ENCODE results near the gene ADGRB3.

ADGRB3 gene

GRCh38 chr6:69155467-69155866 is 520.4 kb downstream of the ADGRB3 start:
- no peak for DNase-seq

GRCh38 chr6:69162811-69163210 is 527.7 kb downstream of the ADGRB3 start:
- DNase-seq, result no peak

DNA sequence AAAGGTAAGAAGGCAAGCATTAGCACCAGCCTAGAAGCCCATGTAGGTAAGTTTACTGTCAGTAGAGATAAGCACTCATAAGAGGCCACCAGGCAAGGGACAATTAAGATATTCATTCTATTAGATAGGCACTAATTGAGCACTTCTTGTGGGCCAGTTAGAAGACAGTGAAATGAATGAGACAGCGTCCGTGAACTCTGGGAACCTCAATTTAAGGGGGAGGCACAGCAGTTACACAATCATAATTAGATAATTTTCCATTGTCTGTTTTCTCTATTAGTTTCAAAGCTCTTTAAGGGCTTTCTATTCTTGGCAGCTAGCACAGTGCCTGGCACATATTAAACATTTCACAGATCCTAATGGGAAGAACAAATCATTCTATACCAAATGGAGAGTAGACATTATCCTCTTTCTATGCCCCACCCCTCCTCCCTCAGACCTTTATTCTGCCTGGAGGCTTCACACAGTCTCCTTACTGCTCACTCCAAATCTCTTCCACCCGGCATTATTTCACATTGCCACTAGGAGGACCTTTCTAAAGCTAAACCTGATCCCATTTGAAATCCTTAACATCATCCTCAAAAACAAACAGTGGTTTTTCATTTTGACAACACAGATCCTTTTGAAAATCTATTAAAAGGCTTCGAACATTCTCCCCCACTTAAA is 529.6 kb downstream of the ADGRB3 start:
- DNase-seq, result no peak

GRCh38 chr6:69179681-69180080 is 544.6 kb downstream of the ADGRB3 start:
- DNase-seq, result peak; percentile 3

DNA sequence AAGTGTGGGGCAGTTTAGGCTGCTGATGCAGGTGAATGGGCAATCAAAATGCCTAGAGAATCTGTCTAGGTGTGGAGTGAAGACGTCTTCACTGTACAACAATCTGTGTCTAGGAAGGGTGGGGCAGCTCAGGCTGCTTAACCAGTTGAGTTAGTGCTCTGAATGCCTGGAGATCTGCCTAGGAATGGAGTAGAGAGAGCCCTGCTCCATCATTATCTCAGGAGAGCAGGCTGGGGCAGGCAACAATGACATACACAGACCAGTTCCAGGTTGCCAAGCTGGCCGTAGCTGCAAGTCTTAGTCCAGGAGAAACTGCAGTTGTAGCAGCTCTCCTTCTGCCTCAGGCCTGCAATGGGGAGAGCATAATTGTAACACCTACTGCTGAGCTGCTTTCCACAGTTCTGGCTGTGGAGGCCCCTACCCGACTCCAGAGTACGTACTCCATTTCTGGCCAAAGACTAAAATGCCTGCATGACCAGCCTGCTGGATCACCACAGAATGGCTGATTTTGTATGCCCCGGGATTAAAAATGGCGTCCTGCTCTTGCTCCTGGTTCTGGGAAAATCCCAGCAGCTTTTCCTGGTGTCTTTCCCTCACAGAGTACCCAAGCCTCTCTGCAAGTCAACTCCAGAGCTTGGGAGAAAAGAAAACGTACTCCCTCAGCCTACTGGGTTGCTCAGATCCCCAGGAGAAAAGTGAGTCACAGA is 545.4 kb downstream of the ADGRB3 start:
- no peak for DNase-seq

GRCh38 chr6:69181964-69182363 is 546.9 kb downstream of the ADGRB3 start:
- DNase-seq, result no peak

GRCh38 chr6:69185276-69185675 is 550.2 kb downstream of the ADGRB3 start:
- no peak for DNase-seq

- no peak for DNase-seq
Observed at GRCh38 chr6:69202768-69203167, 567.7 kb downstream of the ADGRB3 start.

GRCh38 chr6:69216127-69216526 is 581.0 kb downstream of the ADGRB3 start:
- DNase-seq, result no peak

GRCh38 chr6:69217343-69217742 is 582.3 kb downstream of the ADGRB3 start:
- DNase-seq, result no peak

- no peak for DNase-seq
Observed at GRCh38 chr6:69220375-69220774, 585.3 kb downstream of the ADGRB3 start.

GRCh38 chr6:69232008-69232407 is 596.9 kb downstream of the ADGRB3 start:
- DNase-seq, result no peak

- DNase-seq, result no peak
Observed at GRCh38 chr6:69232496-69232895, 597.4 kb downstream of the ADGRB3 start.

DNA sequence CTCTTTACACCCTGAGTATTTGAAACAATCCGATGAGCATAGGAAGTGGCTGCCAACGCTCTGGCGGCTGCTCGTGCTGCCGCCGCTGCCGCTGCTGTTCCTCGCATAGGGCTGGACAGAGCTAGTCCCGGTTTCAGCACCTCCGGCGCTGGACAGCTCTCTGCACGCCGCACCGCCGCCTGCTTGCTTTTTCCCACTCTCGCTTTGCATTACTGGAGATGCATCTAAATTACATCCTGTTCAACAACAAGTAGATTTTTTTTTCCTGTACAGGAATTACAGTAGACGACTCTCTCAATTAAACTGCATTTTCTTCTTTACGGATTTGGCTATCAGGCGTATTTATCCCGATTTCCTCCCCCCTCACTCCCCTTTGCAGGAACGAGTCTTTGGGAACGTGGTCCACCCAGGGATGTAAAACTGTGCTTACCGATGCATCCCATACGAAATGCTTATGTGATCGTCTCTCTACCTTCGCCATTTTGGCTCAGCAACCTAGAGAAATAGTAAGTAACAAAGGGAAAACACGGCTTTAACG is 597.9 kb downstream of the ADGRB3 start:
- DNase-seq, result peak; percentile 45

DNA sequence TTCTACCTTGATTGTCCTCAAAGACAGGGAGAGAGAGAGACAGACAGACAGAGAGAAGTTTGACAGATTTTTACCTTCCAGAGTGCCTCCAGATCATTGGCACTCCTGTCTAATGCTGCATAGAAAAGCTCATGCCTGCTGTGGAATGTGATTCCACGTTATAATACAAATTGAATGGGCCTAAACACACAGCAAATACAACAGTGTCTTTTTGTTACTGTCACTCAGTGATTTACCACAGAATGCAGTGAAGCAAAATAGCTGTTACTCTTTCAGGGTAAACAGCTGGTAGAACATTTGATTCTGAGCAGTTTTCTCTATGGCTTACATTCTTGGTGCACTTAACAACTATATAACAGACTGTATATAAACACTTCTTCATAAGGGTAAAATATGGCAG is 603.0 kb downstream of the ADGRB3 start:
- DNase-seq, result no peak

GRCh38 chr6:69246983-69247382 is 611.9 kb downstream of the ADGRB3 start:
- no peak for DNase-seq

DNA sequence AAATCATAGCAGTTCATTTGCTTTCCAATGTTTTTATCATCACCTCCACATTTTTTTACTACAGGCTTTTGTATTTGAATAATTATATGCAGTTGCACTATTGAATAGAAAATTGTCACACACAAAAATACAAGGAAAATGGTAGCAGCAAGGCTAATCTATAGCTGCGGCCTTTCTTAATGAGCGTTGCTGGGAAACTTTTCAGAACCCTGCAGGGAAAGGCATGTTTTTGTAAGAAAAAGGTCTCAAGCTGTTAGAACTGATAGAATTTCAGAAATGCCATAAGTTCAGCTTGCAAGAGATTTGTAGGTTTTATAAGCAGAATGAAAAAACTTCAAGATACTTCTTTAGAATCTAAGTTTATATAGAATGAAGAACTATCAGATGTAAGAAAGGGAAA is 625.9 kb downstream of the ADGRB3 start:
- DNase-seq, result no peak

DNA sequence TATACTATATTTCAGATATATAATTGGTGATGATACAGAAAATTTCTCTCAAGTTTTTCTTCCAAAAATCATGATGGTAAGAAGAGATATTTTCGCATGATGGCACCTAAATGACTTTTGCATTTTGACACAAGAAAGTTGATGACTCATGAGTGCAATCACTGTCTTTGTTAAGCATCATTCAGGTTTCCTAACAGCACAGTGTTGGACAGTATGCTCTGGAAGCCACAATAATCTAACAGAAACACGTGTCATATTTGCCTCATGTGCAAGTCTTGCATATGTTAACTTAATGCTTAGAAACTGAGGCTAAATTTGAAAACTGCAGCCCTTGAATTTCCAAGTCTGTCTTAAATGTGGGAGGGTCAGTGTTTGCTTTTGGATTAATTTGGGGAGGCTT is 628.2 kb downstream of the ADGRB3 start:
- DNase-seq, result no peak

GRCh38 chr6:69265090-69265489 is 630.0 kb downstream of the ADGRB3 start:
- no peak for DNase-seq

DNA sequence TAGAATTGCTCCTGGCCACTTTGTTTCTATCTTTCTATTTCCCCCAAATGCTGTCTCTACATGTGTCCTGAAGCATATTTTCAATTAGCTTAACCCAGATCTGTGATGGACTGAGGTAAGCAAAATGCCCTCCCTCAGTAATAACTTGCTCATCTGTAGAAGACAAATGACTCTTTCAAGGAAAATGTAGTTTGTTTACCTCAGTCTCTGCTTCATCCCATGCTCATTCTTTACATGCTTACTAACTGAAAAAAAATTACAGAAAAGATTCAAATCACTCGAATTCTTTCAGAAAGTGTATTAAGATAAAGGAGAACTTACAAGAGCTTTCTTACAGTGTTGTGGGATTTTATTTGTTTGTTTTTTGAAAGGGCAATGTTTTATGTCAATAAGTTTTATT is 630.6 kb downstream of the ADGRB3 start:
- DNase-seq, result no peak

- no peak for DNase-seq
Observed at GRCh38 chr6:69276204-69276603, 641.1 kb downstream of the ADGRB3 start.

GRCh38 chr6:69279805-69280204 is 644.7 kb downstream of the ADGRB3 start:
- no peak for DNase-seq

DNA sequence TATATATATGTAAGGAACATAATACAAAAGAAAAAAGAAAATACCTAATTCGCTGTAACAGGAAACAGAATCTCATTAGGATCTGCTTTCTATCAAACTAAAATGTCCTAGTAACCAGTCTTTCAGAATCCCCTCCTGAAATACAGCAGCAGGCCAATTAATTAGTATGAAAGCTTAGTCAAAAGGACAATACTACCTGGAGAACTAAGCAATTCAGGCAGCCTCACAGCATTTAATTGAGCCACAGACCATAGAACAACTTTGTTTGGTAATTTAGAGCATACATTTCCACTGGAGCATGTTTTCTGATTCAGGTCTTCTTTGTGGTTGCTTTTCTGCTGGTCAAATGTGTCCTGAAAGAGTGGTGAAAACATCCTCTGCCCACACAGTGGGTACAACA is 645.8 kb downstream of the ADGRB3 start:
- DNase-seq, result no peak

DNA sequence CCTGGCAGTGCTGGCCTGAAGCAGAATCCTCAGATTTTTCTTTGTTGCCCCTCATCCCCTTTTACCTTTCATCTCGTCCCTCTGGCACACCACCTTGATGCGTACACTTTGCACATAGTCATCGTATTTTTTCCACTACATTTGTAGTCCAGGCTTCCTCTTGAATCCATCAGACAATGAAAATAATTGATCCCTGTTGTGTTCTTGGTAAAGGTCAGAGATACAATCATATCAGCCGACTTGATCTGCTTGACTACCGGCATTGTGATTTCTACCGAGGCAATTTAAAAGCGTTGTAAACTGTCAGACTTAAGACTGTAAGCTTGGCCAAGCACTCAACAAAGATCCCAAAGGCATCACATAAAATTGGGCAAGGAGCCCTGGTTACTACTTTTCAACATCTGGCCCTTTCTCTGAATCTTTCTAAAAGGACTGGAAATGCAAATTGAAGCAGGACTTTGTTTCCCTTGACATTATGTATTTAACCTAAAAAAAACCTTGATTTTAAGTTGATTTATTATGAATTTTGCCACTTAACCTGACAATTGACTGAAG is 649.2 kb downstream of the ADGRB3 start:
- DNase-seq, result no peak

All from NCI-H510A treated with DMSO at 0.1 percent for 48 hours (cell line).